WTC11 (cell line): ENCODE data around the gene ITGAE.

Experiments
- CREB1 ChIP-seq: sonication (generic); formaldehyde crosslinking; IDR thresholded peaks from 2 replicates; pipeline ENCODE4 v1.8.0; 2023; ENCODE audit warnings: mild to moderate bottlenecking, missing genetic modification reagents
- ESRRA ChIP-seq: sonication (generic); formaldehyde crosslinking; IDR thresholded peaks from 2 replicates; pipeline ENCODE4 v1.8.1; 2022; ENCODE audit warnings: mild to moderate bottlenecking, missing genetic modification reagents, borderline replicate concordance
- SP1 ChIP-seq: sonication (generic); formaldehyde crosslinking; conservative IDR thresholded peaks from 2 replicates; pipeline ENCODE4 v1.8.1; 2022; ENCODE audit warnings: missing genetic modification reagents
- ZNF138 ChIP-seq: sonication (generic); formaldehyde crosslinking; conservative IDR thresholded peaks from 2 replicates; pipeline ENCODE4 v1.8.1; 2022; ENCODE audit warnings: mild to moderate bottlenecking, moderate library complexity, missing genetic modification reagents
- ZNF232 ChIP-seq: sonication (generic); formaldehyde crosslinking; IDR thresholded peaks from 2 replicates; pipeline ENCODE4 v1.8.0; 2022; ENCODE audit warnings: mild to moderate bottlenecking, missing genetic modification reagents
- ZNF671 ChIP-seq: fragments of 250-450 bp; sonication (Bioruptor Pico); IDR thresholded peaks from 2 replicates; pipeline ENCODE4 v1.8.0; 2021; ENCODE audit warnings: mild to moderate bottlenecking
- TF ChIP-seq, protein P1 (sequence below): sonication (generic); formaldehyde crosslinking; IDR thresholded peaks from 2 replicates; pipeline ENCODE4 v1.8.0; 2022; ENCODE audit warnings: mild to moderate bottlenecking, missing genetic modification reagents
- TF ChIP-seq, protein P2 (sequence below): fragments of 200-600 bp; IDR thresholded peaks from 2 replicates; pipeline ENCODE4 v1.8.0; 2022; ENCODE audit warnings: antibody characterized with exemption
- TF ChIP-seq, protein P3 (sequence below): sonication (generic); formaldehyde crosslinking; IDR thresholded peaks from 2 replicates; pipeline ENCODE4 v1.8.1; 2022; ENCODE audit warnings: mild to moderate bottlenecking, moderate library complexity, missing genetic modification reagents
- TF ChIP-seq, protein P4 (sequence below): sonication (generic); formaldehyde crosslinking; conservative IDR thresholded peaks from 2 replicates; pipeline ENCODE4 v1.8.1; 2023; ENCODE audit warnings: mild to moderate bottlenecking, low read depth, missing genetic modification reagents, moderate library complexity
- TF ChIP-seq, protein P5 (sequence below): sonication (generic); formaldehyde crosslinking; IDR thresholded peaks from 2 replicates; pipeline ENCODE4 v1.8.0; 2023; ENCODE audit warnings: missing genetic modification reagents

DNA sequence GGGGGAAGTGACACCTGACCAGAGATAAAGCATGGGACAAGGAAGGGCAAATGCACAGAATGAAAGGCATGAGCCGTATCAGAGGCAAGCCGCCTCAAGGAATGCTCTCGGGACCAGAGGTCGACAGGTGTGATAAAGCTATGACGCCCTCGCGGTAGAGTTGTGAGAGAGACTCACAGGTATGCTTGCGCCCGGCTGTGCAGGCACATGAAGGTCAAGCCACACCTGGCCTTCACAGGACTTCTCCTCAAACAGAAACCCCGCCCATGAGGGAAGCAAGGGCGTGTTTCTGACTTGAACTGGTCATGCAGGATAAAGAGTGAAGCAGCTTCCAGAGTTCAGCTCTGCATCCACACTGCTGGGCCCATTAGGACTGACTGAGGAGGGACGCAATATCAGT is 37.2 kb upstream of the ITGAE start:
- TF ChIP-seq ESRRA (CRISPR knock-in tag): no peak
- TF ChIP-seq ZNF138 (CRISPR knock-in tag): no peak
- TF ChIP-seq, protein P1, sequence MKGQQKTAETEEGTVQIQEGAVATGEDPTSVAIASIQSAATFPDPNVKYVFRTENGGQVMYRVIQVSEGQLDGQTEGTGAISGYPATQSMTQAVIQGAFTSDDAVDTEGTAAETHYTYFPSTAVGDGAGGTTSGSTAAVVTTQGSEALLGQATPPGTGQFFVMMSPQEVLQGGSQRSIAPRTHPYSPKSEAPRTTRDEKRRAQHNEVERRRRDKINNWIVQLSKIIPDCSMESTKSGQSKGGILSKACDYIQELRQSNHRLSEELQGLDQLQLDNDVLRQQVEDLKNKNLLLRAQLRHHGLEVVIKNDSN (CRISPR knock-in tag): no peak
- TF ChIP-seq, protein P2, sequence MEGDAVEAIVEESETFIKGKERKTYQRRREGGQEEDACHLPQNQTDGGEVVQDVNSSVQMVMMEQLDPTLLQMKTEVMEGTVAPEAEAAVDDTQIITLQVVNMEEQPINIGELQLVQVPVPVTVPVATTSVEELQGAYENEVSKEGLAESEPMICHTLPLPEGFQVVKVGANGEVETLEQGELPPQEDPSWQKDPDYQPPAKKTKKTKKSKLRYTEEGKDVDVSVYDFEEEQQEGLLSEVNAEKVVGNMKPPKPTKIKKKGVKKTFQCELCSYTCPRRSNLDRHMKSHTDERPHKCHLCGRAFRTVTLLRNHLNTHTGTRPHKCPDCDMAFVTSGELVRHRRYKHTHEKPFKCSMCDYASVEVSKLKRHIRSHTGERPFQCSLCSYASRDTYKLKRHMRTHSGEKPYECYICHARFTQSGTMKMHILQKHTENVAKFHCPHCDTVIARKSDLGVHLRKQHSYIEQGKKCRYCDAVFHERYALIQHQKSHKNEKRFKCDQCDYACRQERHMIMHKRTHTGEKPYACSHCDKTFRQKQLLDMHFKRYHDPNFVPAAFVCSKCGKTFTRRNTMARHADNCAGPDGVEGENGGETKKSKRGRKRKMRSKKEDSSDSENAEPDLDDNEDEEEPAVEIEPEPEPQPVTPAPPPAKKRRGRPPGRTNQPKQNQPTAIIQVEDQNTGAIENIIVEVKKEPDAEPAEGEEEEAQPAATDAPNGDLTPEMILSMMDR: no peak
- TF ChIP-seq ZNF671 (CRISPR knock-in tag): no peak
- no peak for TF ChIP-seq SP1 (CRISPR knock-in tag)
- TF ChIP-seq, protein P3, sequence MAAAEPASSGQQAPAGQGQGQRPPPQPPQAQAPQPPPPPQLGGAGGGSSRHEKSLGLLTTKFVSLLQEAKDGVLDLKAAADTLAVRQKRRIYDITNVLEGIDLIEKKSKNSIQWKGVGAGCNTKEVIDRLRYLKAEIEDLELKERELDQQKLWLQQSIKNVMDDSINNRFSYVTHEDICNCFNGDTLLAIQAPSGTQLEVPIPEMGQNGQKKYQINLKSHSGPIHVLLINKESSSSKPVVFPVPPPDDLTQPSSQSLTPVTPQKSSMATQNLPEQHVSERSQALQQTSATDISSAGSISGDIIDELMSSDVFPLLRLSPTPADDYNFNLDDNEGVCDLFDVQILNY: no peak
- TF ChIP-seq CREB1 (CRISPR knock-in tag): no peak
- TF ChIP-seq, protein P4, sequence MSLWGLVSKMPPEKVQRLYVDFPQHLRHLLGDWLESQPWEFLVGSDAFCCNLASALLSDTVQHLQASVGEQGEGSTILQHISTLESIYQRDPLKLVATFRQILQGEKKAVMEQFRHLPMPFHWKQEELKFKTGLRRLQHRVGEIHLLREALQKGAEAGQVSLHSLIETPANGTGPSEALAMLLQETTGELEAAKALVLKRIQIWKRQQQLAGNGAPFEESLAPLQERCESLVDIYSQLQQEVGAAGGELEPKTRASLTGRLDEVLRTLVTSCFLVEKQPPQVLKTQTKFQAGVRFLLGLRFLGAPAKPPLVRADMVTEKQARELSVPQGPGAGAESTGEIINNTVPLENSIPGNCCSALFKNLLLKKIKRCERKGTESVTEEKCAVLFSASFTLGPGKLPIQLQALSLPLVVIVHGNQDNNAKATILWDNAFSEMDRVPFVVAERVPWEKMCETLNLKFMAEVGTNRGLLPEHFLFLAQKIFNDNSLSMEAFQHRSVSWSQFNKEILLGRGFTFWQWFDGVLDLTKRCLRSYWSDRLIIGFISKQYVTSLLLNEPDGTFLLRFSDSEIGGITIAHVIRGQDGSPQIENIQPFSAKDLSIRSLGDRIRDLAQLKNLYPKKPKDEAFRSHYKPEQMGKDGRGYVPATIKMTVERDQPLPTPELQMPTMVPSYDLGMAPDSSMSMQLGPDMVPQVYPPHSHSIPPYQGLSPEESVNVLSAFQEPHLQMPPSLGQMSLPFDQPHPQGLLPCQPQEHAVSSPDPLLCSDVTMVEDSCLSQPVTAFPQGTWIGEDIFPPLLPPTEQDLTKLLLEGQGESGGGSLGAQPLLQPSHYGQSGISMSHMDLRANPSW (CRISPR knock-in tag): no peak
- TF ChIP-seq, protein P5, sequence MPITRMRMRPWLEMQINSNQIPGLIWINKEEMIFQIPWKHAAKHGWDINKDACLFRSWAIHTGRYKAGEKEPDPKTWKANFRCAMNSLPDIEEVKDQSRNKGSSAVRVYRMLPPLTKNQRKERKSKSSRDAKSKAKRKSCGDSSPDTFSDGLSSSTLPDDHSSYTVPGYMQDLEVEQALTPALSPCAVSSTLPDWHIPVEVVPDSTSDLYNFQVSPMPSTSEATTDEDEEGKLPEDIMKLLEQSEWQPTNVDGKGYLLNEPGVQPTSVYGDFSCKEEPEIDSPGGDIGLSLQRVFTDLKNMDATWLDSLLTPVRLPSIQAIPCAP (CRISPR knock-in tag): no peak
- no peak for TF ChIP-seq ZNF232 (CRISPR knock-in tag)
